ENCODE data around the gene CTNNA1. TPM values are rescaled to one million over a fixed set of nuclear protein-coding genes. Genes with fewer than 3 reads are reported as not detected.
A peak's percentile ranks its signal among the peaks of the same experiment; 100 is the strongest.

The CTNNA1 gene
- polyA plus RNA-seq, 1 of the 3 experiments (the other 2 are of a cell fraction) = 130 TPM

DNA sequence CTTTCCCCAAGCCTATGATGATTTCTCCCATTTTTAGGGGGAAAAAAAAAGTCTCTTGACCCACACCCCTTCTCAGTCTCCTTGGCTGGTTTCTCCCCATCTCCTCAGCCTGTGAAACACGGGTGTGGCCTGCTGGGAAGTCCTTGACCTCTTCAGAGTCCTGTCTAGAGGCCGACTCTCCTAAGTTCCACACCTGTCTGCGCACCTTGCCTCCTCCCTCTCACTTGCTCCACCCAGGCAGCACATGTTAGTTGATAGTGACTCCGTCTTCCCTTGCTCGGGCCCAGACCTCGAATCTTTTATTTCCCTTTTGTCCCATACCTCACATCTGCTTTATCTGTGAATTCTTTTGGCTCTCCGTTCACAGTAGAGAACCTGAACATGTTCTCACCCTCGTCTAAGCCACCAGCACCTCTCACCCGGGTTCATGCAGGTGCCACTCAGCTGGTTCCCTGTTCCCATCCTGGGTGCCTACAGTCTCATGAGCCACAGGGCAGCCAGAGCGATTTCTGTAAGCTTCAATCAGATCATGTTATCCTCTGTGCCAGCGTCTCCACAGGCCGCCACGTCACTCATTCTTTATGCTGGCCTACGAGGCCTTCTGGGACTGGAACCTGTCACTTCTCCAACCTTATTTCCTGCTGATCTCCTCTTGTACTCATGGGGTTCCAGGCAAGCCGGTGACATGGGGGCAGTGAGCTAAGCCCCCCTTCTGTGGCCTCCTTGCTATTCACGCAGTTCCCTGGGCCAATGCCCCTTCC, 173.6 kb downstream of the CTNNA1 start:
- Histone ChIP-seq H3K79me2 (ENCODE audit: insufficient read depth) (peaks cover 20% of the 10 kb centered on the region), H3K4me1 (ENCODE audit: control insufficient read depth in 1 of 2, insufficient read depth in 2 of 2, low read depth in 1 of 2, low read length in 1 of 2) (peaks cover 0 to 30% of the 10 kb centered on the region in 2 experiments; a peak in 2 of 4 replicates), H3K9ac (no peak overlapping the region), H4K20me1 (ENCODE audit: insufficient read depth) (peaks cover 10% of the 10 kb centered on the region; the same call in 1 of the 2 replicates), H3K9me2 (no peaks in the 10 kb centered on the region), H3K4me2 (no peak overlapping the region), H3K36me3 (replicated peaks in 1 of 2; ENCODE audit: control insufficient read depth in 1 of 2, insufficient read depth in 2 of 2, low read length in 1 of 2) (peaks cover 54 to 59% of the 10 kb centered on the region in 2 experiments), H3K4me3 (ENCODE audit: low read depth in 2 of 2, low read length in 1 of 2) (no peak overlapping the region), H3K27ac (ENCODE audit: low read depth in 2 of 2, low read length in 1 of 2) (peak overlapping the region in 1 of 2 experiments; percentile 86; a peak in 2 of 4 replicates), H3F3A (replicated peaks; ENCODE audit: insufficient read depth) (no peaks in the 10 kb centered on the region), H3K27me3 (ENCODE audit: insufficient read depth) (no peaks in the 10 kb centered on the region), H3K9me3 (no peaks in the 10 kb centered on the region), H2AFZ (ENCODE audit: low read depth) (no peak overlapping the region)
- ChIA-PET CTCF (no interaction called here), POLR2A (no interaction called here)
- no peak for DNase-seq
- WGBS (ENCODE audit: low lambda C conversion rate) = 98% methylated on average over 16 of the region's 16 CpGs
- no peak for TF ChIP-seq MEF2A (IDR thresholded peaks at IDR 0.05; ENCODE audit: borderline replicate concordance, low read depth)
- TF ChIP-seq, protein P1, sequence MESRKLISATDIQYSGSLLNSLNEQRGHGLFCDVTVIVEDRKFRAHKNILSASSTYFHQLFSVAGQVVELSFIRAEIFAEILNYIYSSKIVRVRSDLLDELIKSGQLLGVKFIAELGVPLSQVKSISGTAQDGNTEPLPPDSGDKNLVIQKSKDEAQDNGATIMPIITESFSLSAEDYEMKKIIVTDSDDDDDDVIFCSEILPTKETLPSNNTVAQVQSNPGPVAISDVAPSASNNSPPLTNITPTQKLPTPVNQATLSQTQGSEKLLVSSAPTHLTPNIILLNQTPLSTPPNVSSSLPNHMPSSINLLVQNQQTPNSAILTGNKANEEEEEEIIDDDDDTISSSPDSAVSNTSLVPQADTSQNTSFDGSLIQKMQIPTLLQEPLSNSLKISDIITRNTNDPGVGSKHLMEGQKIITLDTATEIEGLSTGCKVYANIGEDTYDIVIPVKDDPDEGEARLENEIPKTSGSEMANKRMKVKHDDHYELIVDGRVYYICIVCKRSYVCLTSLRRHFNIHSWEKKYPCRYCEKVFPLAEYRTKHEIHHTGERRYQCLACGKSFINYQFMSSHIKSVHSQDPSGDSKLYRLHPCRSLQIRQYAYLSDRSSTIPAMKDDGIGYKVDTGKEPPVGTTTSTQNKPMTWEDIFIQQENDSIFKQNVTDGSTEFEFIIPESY (IDR thresholded peaks at IDR 0.05; ENCODE audit: borderline replicate concordance, low read depth) = no peak
- TF ChIP-seq, protein P2, sequence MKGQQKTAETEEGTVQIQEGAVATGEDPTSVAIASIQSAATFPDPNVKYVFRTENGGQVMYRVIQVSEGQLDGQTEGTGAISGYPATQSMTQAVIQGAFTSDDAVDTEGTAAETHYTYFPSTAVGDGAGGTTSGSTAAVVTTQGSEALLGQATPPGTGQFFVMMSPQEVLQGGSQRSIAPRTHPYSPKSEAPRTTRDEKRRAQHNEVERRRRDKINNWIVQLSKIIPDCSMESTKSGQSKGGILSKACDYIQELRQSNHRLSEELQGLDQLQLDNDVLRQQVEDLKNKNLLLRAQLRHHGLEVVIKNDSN (IDR thresholded peaks at IDR 0.05; ENCODE audit: borderline replicate concordance, low read depth) = no peak

DNA sequence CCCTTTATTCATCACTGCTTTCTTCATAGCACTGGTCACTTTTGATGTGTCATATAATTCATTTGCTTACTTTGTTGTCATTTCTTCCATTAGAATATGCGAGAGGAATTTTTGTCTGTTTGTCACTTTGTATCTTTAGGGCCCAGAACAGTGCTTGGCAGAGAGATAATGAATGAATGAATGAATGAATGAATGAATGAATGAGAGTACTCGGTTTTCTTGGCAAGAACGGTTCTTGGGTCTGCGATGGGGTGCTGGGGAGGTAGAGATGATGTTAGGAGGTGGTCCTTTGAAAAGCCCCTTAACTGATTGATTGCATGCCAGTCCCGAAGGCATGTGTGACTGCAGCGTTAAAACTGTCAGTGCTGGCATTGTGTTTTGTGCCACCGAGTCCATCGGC, 174.3 kb downstream of the CTNNA1 start:
- peaks cover 6% of the 10 kb centered on the region; the same call in 1 of the 2 replicates for H4K20me1 ChIP-seq (ENCODE audit: insufficient read depth)
- H3K27me3 ChIP-seq (ENCODE audit: insufficient read depth) = no peaks in the 10 kb centered on the region
- 52% methylated on average over 8 of the region's 8 CpGs for WGBS (ENCODE audit: low lambda C conversion rate)
- ChIA-PET CTCF (interaction anchor here (0.6 to 1.1 kb wide), 2 partner anchors 286 to 377 kb away, joined by 3 read pairs; no protein-coding TSS in a partner anchor), POLR2A (interaction anchor here (1.1 kb wide), 1 partner anchor 11 kb away, joined by 3 read pairs; no protein-coding TSS in a partner anchor)
- DNase-seq = no peak
- H3K36me3 ChIP-seq (replicated peaks in 1 of 2; ENCODE audit: control insufficient read depth in 1 of 2, insufficient read depth in 2 of 2, low read length in 1 of 2) = peaks cover 48 to 65% of the 10 kb centered on the region in 2 experiments
- no peak overlapping the region for H3K4me3 ChIP-seq (ENCODE audit: low read depth in 2 of 2, low read length in 1 of 2)
- no peaks in the 10 kb centered on the region for H3K9me2 ChIP-seq
- peak overlapping the region in 1 of 2 experiments; percentile 86; a peak in 2 of 4 replicates for H3K27ac ChIP-seq (ENCODE audit: low read depth in 2 of 2, low read length in 1 of 2)
- H3F3A ChIP-seq (replicated peaks; ENCODE audit: insufficient read depth) = no peaks in the 10 kb centered on the region
- no peak overlapping the region for H3K4me2 ChIP-seq
- H2AFZ ChIP-seq (ENCODE audit: low read depth) = no peak overlapping the region
- no peaks in the 10 kb centered on the region for H3K9me3 ChIP-seq
- TF ChIP-seq RFX5 (IDR thresholded peaks at IDR 0.05; ENCODE audit: low read length) (no peak), FOXJ3 (CRISPR knock-in tag; IDR thresholded peaks at IDR 0.05) (no peak), MXI1 (IDR thresholded peaks at IDR 0.05; ENCODE audit: low read depth, low read length) (peak; percentile 74; the same call in 1 of the 2 replicates)
- TF ChIP-seq, protein P1 (IDR thresholded peaks at IDR 0.05; ENCODE audit: borderline replicate concordance, low read depth) = no peak
- TF ChIP-seq, protein P3, sequence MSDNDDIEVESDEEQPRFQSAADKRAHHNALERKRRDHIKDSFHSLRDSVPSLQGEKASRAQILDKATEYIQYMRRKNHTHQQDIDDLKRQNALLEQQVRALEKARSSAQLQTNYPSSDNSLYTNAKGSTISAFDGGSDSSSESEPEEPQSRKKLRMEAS (IDR thresholded peaks at IDR 0.05; ENCODE audit: low read depth) = no peak
- H3K79me2 ChIP-seq (ENCODE audit: insufficient read depth) = peaks cover 14% of the 10 kb centered on the region
- H3K9ac ChIP-seq = no peak overlapping the region
- H3K4me1 ChIP-seq (ENCODE audit: control insufficient read depth in 1 of 2, insufficient read depth in 2 of 2, low read depth in 1 of 2, low read length in 1 of 2) = peaks cover 0 to 30% of the 10 kb centered on the region in 2 experiments; a peak in 2 of 4 replicates

Measured in SK-N-SH (cell line).